Measurements from ENCODE around the gene MAB21L2.
"Not testable (repeated sequence)": the region's sequence is repeated elsewhere in the genome, so short reads cannot be mapped to it uniquely, and the experiment has no call there.

The MAB21L2 gene

GRCh38 chr4:150582146-150582872 lies at the start of gene MAB21L2:
MAB21L2 (plus strand) TSS chr4:150582151; CDS start chr4:150583030, 879 bp downstream.
- no peak for DNase-seq (ENCODE audit: low spot score)

- no peak for DNase-seq (ENCODE audit: low spot score)
Observed at GRCh38 chr4:150533673-150534072, 48.3 kb upstream of the MAB21L2 start.

- DNase-seq (ENCODE audit: low spot score), result no peak
Observed at GRCh38 chr4:150534818-150535217, 47.1 kb upstream of the MAB21L2 start.

- DNase-seq (ENCODE audit: low spot score), result not testable (repeated sequence)
Observed at GRCh38 chr4:150537911-150538310, 44.0 kb upstream of the MAB21L2 start.

- no peak for DNase-seq (ENCODE audit: low spot score)
Observed at GRCh38 chr4:150540536-150540935, 41.4 kb upstream of the MAB21L2 start.

- no peak for DNase-seq (ENCODE audit: low spot score)
Observed at GRCh38 chr4:150540959-150541360, 41.0 kb upstream of the MAB21L2 start.

GRCh38 chr4:150541681-150542080 lies 40.3 kb upstream of the MAB21L2 start:
- no peak for DNase-seq (ENCODE audit: low spot score)

- DNase-seq (ENCODE audit: low spot score), result no peak
Observed at GRCh38 chr4:150543042-150543441, 38.9 kb upstream of the MAB21L2 start.

- no peak for DNase-seq (ENCODE audit: low spot score)
Observed at GRCh38 chr4:150546286-150546685, 35.7 kb upstream of the MAB21L2 start.

GRCh38 chr4:150547154-150547838 lies 34.7 kb upstream of the MAB21L2 start:
- no peak for DNase-seq (ENCODE audit: low spot score)

GRCh38 chr4:150557811-150558210 lies 24.1 kb upstream of the MAB21L2 start:
- DNase-seq (ENCODE audit: low spot score), result not testable (repeated sequence)

GRCh38 chr4:150561143-150561737 lies 20.7 kb upstream of the MAB21L2 start:
- no peak for DNase-seq (ENCODE audit: low spot score)

GRCh38 chr4:150562250-150562649 lies 19.7 kb upstream of the MAB21L2 start:
- no peak for DNase-seq (ENCODE audit: low spot score)

- no peak for DNase-seq (ENCODE audit: low spot score)
Observed at GRCh38 chr4:150562751-150563150, 19.2 kb upstream of the MAB21L2 start.

- not testable (repeated sequence) for DNase-seq (ENCODE audit: low spot score)
Observed at GRCh38 chr4:150564967-150565366, 17.0 kb upstream of the MAB21L2 start.

GRCh38 chr4:150567070-150567469 lies 14.9 kb upstream of the MAB21L2 start:
- DNase-seq (ENCODE audit: low spot score), result no peak

- DNase-seq (ENCODE audit: low spot score), result peak; percentile 10
Observed at GRCh38 chr4:150569384-150569987, 12.5 kb upstream of the MAB21L2 start.

- DNase-seq (ENCODE audit: low spot score), result no peak
Observed at GRCh38 chr4:150569998-150570535, 11.9 kb upstream of the MAB21L2 start.

GRCh38 chr4:150570862-150571261 lies 11.1 kb upstream of the MAB21L2 start:
- no peak for DNase-seq (ENCODE audit: low spot score)

- no peak for DNase-seq (ENCODE audit: low spot score)
Observed at GRCh38 chr4:150572704-150573504, 9.0 kb upstream of the MAB21L2 start.

- DNase-seq (ENCODE audit: low spot score), result peak; percentile 38
Observed at GRCh38 chr4:150573534-150573933, 8.4 kb upstream of the MAB21L2 start.

GRCh38 chr4:150574678-150575077 lies 7.3 kb upstream of the MAB21L2 start:
- DNase-seq (ENCODE audit: low spot score), result no peak
